Gastroesophageal sphincter (tissue), 3 donors: ENCODE data around the gene NCKAP5.

Source experiments
- CTCF ChIP-seq, 4 experiments: fragments of 200-600 bp in 2 of 4; fragments of 450-650 bp in 2 of 4; sonication (generic) in 1 of 4; IDR thresholded peaks; one replicate each; pipeline ENCODE4 v1.5.1; 2017 to 2019; ENCODE audit warnings: antibody characterized with exemption in 4 of 4, mild to moderate bottlenecking in 2 of 4, moderate library complexity in 2 of 4
- POLR2A ChIP-seq, 2 donors: fragments of 450-650 bp; IDR thresholded peaks; one replicate each; pipeline ENCODE4 v1.6.1; 2017; ENCODE audit warnings: antibody characterized with exemption in 2 of 2, mild to moderate bottlenecking in 2 of 2, moderate library complexity in 1 of 2

GRCh38 chr2:132754392-132754791 is 813.9 kb downstream of the NCKAP5 start:
- no peak for TF ChIP-seq CTCF (IDR thresholded peaks at IDR 0.05)
- no peak for TF ChIP-seq POLR2A (IDR thresholded peaks at IDR 0.05)
